GM12864 (cell line): Measurements from ENCODE around the gene KBTBD3.

ENCODE experiments used
- DNase-seq: peaks from one replicate; pipeline ENCODE4 v3.0.0-alpha.2; 2011; ENCODE audit warnings: low read depth
- H3K4me3 ChIP-seq: 2 replicates; pipeline ENCODE4 v1.5.1; 2011; ENCODE audit warnings: mild to moderate bottlenecking, low read depth, low read length, control low read depth
- TF ChIP-seq, protein P1 (sequence below): IDR thresholded peaks from 2 replicates; pipeline ENCODE4 v1.5.1; 2011; ENCODE audit warnings: low read depth, mild to moderate bottlenecking, moderate library complexity, low read length, control low read depth, inconsistent platforms; ENCODE audit errors: missing control alignments

KBTBD3 gene

DNA sequence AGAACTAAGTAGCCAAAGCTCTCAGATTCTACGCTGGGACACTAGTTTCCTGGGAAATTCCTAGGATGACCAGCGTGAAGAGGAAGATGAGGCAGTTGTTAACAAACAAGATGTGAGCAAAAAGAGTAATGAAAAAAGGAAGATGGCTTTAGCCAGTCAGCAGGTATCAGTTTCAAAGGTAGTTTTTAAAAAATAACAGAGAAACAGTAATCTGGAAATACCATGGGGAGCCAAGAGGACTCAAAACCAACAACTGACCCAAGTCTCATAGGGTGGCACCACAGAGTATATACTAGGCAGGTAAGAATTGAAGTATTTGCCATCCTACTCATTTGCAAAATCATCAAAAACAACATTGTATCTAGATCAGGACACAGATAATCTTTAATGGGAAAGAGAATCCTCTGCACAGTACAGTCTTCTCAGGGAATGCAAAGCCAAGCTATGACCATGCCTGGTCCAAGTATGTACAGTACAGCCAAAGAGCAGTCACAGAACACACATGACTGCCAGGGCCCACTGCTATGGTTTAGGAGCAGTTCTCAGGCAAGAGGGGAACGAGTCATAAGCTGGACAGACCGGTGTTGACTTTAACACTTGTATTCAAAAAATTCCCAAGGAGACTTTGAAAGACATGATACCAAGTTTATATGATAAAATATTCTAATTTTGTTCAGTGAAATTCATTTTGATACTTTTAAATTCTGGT is 75.7 kb downstream of the KBTBD3 start:
- TF ChIP-seq, protein P1, sequence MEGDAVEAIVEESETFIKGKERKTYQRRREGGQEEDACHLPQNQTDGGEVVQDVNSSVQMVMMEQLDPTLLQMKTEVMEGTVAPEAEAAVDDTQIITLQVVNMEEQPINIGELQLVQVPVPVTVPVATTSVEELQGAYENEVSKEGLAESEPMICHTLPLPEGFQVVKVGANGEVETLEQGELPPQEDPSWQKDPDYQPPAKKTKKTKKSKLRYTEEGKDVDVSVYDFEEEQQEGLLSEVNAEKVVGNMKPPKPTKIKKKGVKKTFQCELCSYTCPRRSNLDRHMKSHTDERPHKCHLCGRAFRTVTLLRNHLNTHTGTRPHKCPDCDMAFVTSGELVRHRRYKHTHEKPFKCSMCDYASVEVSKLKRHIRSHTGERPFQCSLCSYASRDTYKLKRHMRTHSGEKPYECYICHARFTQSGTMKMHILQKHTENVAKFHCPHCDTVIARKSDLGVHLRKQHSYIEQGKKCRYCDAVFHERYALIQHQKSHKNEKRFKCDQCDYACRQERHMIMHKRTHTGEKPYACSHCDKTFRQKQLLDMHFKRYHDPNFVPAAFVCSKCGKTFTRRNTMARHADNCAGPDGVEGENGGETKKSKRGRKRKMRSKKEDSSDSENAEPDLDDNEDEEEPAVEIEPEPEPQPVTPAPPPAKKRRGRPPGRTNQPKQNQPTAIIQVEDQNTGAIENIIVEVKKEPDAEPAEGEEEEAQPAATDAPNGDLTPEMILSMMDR = no peak
- no peak for DNase-seq
- H3K4me3 ChIP-seq = no peak overlapping the region
